SK-N-SH (cell line): Measurements from ENCODE around the gene SPOCK1. TPM values are rescaled to one million over a fixed set of nuclear protein-coding genes. Genes with fewer than 3 reads are reported as not detected.

Experiments used
- CTCF ChIA-PET: fragments of 300-600, 350-600 bp; formaldehyde crosslinking; extraction: SDS; loops from one replicate; lab custom pipeline; 2021; lab: Yijun Ruan, JAX
- POLR2A ChIA-PET: fragments of 350-600 bp; sonication (Branson Sonifier 250); formaldehyde crosslinking; extraction: SDS; loops from one replicate; lab custom pipeline; 2020; ENCODE audit warnings: antibody characterized with exemption, inconsistent platforms; lab: Yijun Ruan, JAX
- DNase-seq: peaks from one replicate; pipeline ENCODE4 v3.0.0; 2012
- H2AFZ ChIP-seq: fragments of 200-600 bp; sonication (generic); 2 replicates; pipeline ENCODE4 v1.8.1; 2016; ENCODE audit warnings: antibody characterized with exemption, mild to moderate bottlenecking, low read depth
- H3F3A ChIP-seq: fragments of 200-600 bp; sonication (generic); replicated peaks from 2 replicates; pipeline ENCODE3; 2016; ENCODE audit warnings: antibody characterized with exemption, mild to moderate bottlenecking; ENCODE audit not compliant: insufficient read depth
- H3K27ac ChIP-seq, 2 experiments: fragments of 200-500 bp in 1 of 2; fragments of 200-600 bp in 1 of 2; sonication (Bioruptor generic) in 1 of 2; sonication (generic), shearing (Covaris generic) in 1 of 2; 2 replicates each; pipeline versions ENCODE4 v1.5.1 to v1.6.1; 2014 to 2016; ENCODE audit warnings: low read depth in 2 of 2, inconsistent platforms in 1 of 2, low read length in 1 of 2, mild to moderate bottlenecking in 1 of 2, mixed read lengths in 1 of 2
- H3K27me3 ChIP-seq: fragments of 200-600 bp; sonication (generic), shearing (Covaris generic); 2 replicates; pipeline ENCODE4 v1.6.1; 2016; ENCODE audit warnings: mixed run types; ENCODE audit not compliant: insufficient read depth
- H3K36me3 ChIP-seq, 2 experiments: fragments of 200-500 bp in 1 of 2; fragments of 200-600 bp in 1 of 2; sonication (Bioruptor generic) in 1 of 2; sonication (generic) in 1 of 2; replicated peaks in 1 of 2; 2 replicates each; pipeline versions ENCODE3 to v1.5.1; 2014 to 2016; ENCODE audit warnings: low read length in 1 of 2, mild to moderate bottlenecking in 1 of 2; ENCODE audit not compliant: insufficient read depth in 2 of 2, control insufficient read depth in 1 of 2
- H3K4me1 ChIP-seq, 2 experiments: fragments of 200-500 bp in 1 of 2; fragments of 200-600 bp in 1 of 2; sonication (Bioruptor generic) in 1 of 2; sonication (generic), shearing (Covaris generic) in 1 of 2; 2 replicates each; pipeline versions ENCODE4 v1.5.1 to v1.6.1; 2014 to 2016; ENCODE audit warnings: low read depth in 1 of 2, low read length in 1 of 2, mixed run types in 1 of 2; ENCODE audit not compliant: insufficient read depth in 2 of 2, control insufficient read depth in 1 of 2
- H3K4me2 ChIP-seq: fragments of 200-600 bp; sonication (generic), shearing (Covaris generic); 2 replicates; pipeline ENCODE4 v1.6.1; 2017; ENCODE audit warnings: mixed run types
- H3K4me3 ChIP-seq, 2 experiments: fragments of 200-500 bp in 1 of 2; fragments of 200-600 bp in 1 of 2; sonication (Bioruptor generic) in 1 of 2; sonication (generic), shearing (Covaris generic) in 1 of 2; 2 replicates each; pipeline versions ENCODE4 v1.5.1 to v1.8.1; 2014 to 2016; ENCODE audit warnings: low read depth in 2 of 2, inconsistent platforms in 1 of 2, low read length in 1 of 2, mild to moderate bottlenecking in 1 of 2, mixed read lengths in 1 of 2, moderate library complexity in 1 of 2
- H3K79me2 ChIP-seq: fragments of 200-600 bp; sonication (generic); 2 replicates; pipeline ENCODE4 v1.8.1; 2017; ENCODE audit warnings: mild to moderate bottlenecking; ENCODE audit not compliant: insufficient read depth
- H3K9ac ChIP-seq: fragments of 200-600 bp; sonication (generic); 2 replicates; pipeline ENCODE4 v1.6.1; 2017; ENCODE audit warnings: mixed run types
- H3K9me2 ChIP-seq: fragments of 200-600 bp; sonication (generic); 2 replicates; pipeline ENCODE4 v1.6.1; 2017; ENCODE audit warnings: mixed run types
- H3K9me3 ChIP-seq: fragments of 200-600 bp; sonication (generic); 2 replicates; pipeline ENCODE4 v1.6.1; 2017; ENCODE audit warnings: mixed run types, mild to moderate bottlenecking, moderate library complexity
- H4K20me1 ChIP-seq: fragments of 200-600 bp; sonication (generic); 2 replicates; pipeline ENCODE4 v1.6.1; 2017; ENCODE audit warnings: mild to moderate bottlenecking, mixed run types; ENCODE audit not compliant: insufficient read depth
- ELF1 ChIP-seq: IDR thresholded peaks from 2 replicates; pipeline ENCODE4 v1.4.0; 2012
- EP300 ChIP-seq, 2 experiments: IDR thresholded peaks; 2 replicates each; pipeline versions ENCODE4 v1.4.0 to v1.6.1; 2012; ENCODE audit warnings: borderline replicate concordance in 1 of 2, low read depth in 1 of 2, low read length in 1 of 2
- EZH2phosphoT487 ChIP-seq: fragments of 200-600 bp; sonication (generic); IDR thresholded peaks from 2 replicates; pipeline ENCODE4 v1.6.1; 2017; ENCODE audit warnings: low read depth, mixed run types, mild to moderate bottlenecking, antibody characterized with exemption, moderate library complexity, borderline replicate concordance
- FOSL2 ChIP-seq: IDR thresholded peaks from 2 replicates; pipeline ENCODE4 v1.4.0; 2012; ENCODE audit warnings: low read depth, mild to moderate bottlenecking, moderate library complexity, borderline replicate concordance
- FOXJ3 ChIP-seq: sonication (generic); formaldehyde crosslinking; IDR thresholded peaks from 2 replicates; pipeline ENCODE4 v1.5.1; 2020; ENCODE audit warnings: mild to moderate bottlenecking, missing genetic modification reagents
- FOXM1 ChIP-seq: IDR thresholded peaks from 2 replicates; pipeline ENCODE4 v1.4.0; 2012; ENCODE audit warnings: low read depth, mild to moderate bottlenecking
- IRF3 ChIP-seq: fragments of 150-350 bp; IDR thresholded peaks from 2 replicates; pipeline ENCODE4 v1.6.1; 2016; ENCODE audit warnings: mild to moderate bottlenecking, low read depth, low read length
- MAX ChIP-seq: IDR thresholded peaks from 2 replicates; pipeline ENCODE4 v1.4.0; 2012; ENCODE audit warnings: low read depth
- MEF2A ChIP-seq: IDR thresholded peaks from 2 replicates; pipeline ENCODE4 v1.4.0; 2012; ENCODE audit warnings: low read depth, borderline replicate concordance
- POLR2AphosphoS5 ChIP-seq: IDR thresholded peaks from 2 replicates; pipeline ENCODE4 v1.6.1; 2012; ENCODE audit warnings: low read depth, low read length
- RAD21 ChIP-seq: IDR thresholded peaks from 2 replicates; pipeline ENCODE4 v1.6.1; 2012; ENCODE audit warnings: mild to moderate bottlenecking, low read length
- RCOR1 ChIP-seq: fragments of 150-350 bp; IDR thresholded peaks from 2 replicates; pipeline ENCODE4 v1.6.1; 2017; ENCODE audit warnings: antibody characterized with exemption, low read length
- REST ChIP-seq: IDR thresholded peaks from 2 replicates; pipeline ENCODE4 v1.6.1; 2012; ENCODE audit warnings: mild to moderate bottlenecking, low read depth, low read length, moderate library complexity
- RFX5 ChIP-seq: IDR thresholded peaks from 2 replicates; pipeline ENCODE4 v1.6.1; 2012; ENCODE audit warnings: mild to moderate bottlenecking, improper control_type of control experiment, low read length
- SMC3 ChIP-seq: IDR thresholded peaks from 2 replicates; pipeline ENCODE4 v1.6.1; 2012; ENCODE audit warnings: low read depth, low read length, improper control_type of control experiment
- USF1 ChIP-seq: IDR thresholded peaks from 2 replicates; pipeline ENCODE4 v1.4.0; 2012; ENCODE audit warnings: low read depth, borderline replicate concordance
- ZBTB33 ChIP-seq: IDR thresholded peaks from 2 replicates; pipeline ENCODE4 v1.4.0; 2012; ENCODE audit warnings: low read depth, borderline replicate concordance
- WGBS: methylation state at CpG from one replicate; pipeline ENCODE4 v1.1.6; 2017; ENCODE audit warnings: low lambda C conversion rate; 5-methylcytosine and 5-hydroxymethylcytosine counted together
- polyA plus RNA-seq, 3 experiments: library from polyadenylated mRNA; depleted of rRNA; stranded (reverse); fragments of >200 nt; gene quantifications; 2 replicates each; pipeline ENCODE4 v1.2.3, GENCODE V29; 2012

Gene SPOCK1
- polyA plus RNA-seq, 1 of the 3 experiments (the other 2 are of a cell fraction), result 11.3 TPM

GRCh38 chr5:137254119-137255090, 244.7 kb downstream of the SPOCK1 start:
- TF ChIP-seq POLR2AphosphoS5 (no peak), RFX5 (no peak), FOXJ3 (CRISPR knock-in tag) (no peak), EP300 (IDR thresholded peaks at IDR 0.05; ENCODE audit: borderline replicate concordance in 1 of 2, low read depth in 1 of 2, low read length in 1 of 2) (0 out of 4 replicates have a peak, but pooled peaks of 1 of the 2 experiments have one; percentile 10)
- TF ChIP-seq, all 33 proteins: peak for 1
- ChIA-PET POLR2A (no interaction called here), CTCF (interaction anchor here (0.8 kb wide), 1 partner anchor 62 kb away, joined by 4 read pairs; no protein-coding TSS in a partner anchor)
- Histone ChIP-seq H3K79me2 (peaks cover 12% of the 10 kb centered on the region; the same call in 1 of the 2 replicates), H3K4me2 (peak overlapping the region; percentile 36; the same call in 1 of the 2 replicates), H4K20me1 (no peaks in the 10 kb centered on the region), H3K36me3 (no peaks in the 10 kb centered on the region), H3K27ac (peak overlapping the region; percentile 1 to 62; a peak in 3 of 4 replicates), H3K9me2 (no peaks in the 10 kb centered on the region), H3K9me3 (no peaks in the 10 kb centered on the region), H3K27me3 (no peaks in the 10 kb centered on the region), H3F3A (peaks cover 4% of the 10 kb centered on the region), H3K4me3 (no peak overlapping the region), H3K9ac (no peak overlapping the region), H2AFZ (no peak overlapping the region), H3K4me1 (peaks cover 7 to 14% of the 10 kb centered on the region in 2 experiments; a peak in 3 of 4 replicates)
- 60% methylated on average over 9 of the region's 9 CpGs for WGBS
- DNase-seq, result peak; percentile 23

- H4K20me1 ChIP-seq, result no peaks in the 10 kb centered on the region
- peaks cover 12% of the 10 kb centered on the region; the same call in 1 of the 2 replicates for H3K79me2 ChIP-seq
- no peaks in the 10 kb centered on the region for H3K9me3 ChIP-seq
- H3K4me2 ChIP-seq, result no peak overlapping the region
- peaks cover 7 to 14% of the 10 kb centered on the region in 2 experiments; a peak in 3 of 4 replicates for H3K4me1 ChIP-seq
- no peak overlapping the region for H3K4me3 ChIP-seq
- H3K27me3 ChIP-seq, result no peaks in the 10 kb centered on the region
- H3K9ac ChIP-seq, result no peak overlapping the region
- CTCF ChIA-PET, result interaction anchor here (1.0 to 2.3 kb wide), 2 partner anchors 9 to 68 kb away, joined by 3 to 6 read pairs; no protein-coding TSS in a partner anchor
- H3K27ac ChIP-seq, result no peak overlapping the region
- H3F3A ChIP-seq, result peaks cover 4% of the 10 kb centered on the region
- no peaks in the 10 kb centered on the region for H3K36me3 ChIP-seq
- no peak overlapping the region for H2AFZ ChIP-seq
- POLR2A ChIA-PET, result no interaction called here
- H3K9me2 ChIP-seq, result no peaks in the 10 kb centered on the region
- no peak for DNase-seq
- WGBS, result 100% methylated on average over 2 of the region's 2 CpGs
- no peak for TF ChIP-seq RCOR1
- no peak for TF ChIP-seq FOXM1
- TF ChIP-seq SMC3, result no peak
- TF ChIP-seq USF1, result no peak
- no peak for TF ChIP-seq EZH2phosphoT487
- no peak for TF ChIP-seq FOSL2
- TF ChIP-seq MAX, result no peak
- no peak for TF ChIP-seq IRF3
- TF ChIP-seq ELF1, result no peak
- no peak for TF ChIP-seq REST
- TF ChIP-seq RAD21, result no peak
- TF ChIP-seq MEF2A, result no peak
- TF ChIP-seq ZBTB33, result no peak
Observed at GRCh38 chr5:137252512-137252911, 246.6 kb downstream of the SPOCK1 start.
